ENCODE data around the gene BAD.
A peak's percentile ranks its signal among the peaks of the same experiment; 100 is the strongest.

BAD gene

DNA sequence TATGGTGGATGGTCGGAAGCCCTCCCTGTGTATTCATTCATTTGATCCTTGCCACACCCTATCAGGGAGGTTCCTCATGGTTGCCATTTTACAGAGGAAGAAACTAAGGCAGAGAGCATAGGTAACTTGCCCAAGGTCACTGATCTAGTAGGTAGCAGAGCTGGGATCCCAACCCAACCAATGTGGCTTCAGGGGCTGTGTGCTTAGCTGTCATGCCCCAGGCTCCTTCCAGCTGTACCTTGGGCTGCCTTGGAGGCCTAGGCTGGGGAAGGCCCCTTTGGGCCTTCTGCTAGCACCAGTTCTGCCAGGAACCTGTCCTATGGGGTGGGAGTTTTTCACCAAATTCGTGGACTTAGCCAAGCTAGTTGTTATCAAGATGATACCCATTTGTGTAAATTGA lies 8.6 kb downstream of the BAD start:
- DNase-seq (ENCODE audit: low read depth): no peak

DNA sequence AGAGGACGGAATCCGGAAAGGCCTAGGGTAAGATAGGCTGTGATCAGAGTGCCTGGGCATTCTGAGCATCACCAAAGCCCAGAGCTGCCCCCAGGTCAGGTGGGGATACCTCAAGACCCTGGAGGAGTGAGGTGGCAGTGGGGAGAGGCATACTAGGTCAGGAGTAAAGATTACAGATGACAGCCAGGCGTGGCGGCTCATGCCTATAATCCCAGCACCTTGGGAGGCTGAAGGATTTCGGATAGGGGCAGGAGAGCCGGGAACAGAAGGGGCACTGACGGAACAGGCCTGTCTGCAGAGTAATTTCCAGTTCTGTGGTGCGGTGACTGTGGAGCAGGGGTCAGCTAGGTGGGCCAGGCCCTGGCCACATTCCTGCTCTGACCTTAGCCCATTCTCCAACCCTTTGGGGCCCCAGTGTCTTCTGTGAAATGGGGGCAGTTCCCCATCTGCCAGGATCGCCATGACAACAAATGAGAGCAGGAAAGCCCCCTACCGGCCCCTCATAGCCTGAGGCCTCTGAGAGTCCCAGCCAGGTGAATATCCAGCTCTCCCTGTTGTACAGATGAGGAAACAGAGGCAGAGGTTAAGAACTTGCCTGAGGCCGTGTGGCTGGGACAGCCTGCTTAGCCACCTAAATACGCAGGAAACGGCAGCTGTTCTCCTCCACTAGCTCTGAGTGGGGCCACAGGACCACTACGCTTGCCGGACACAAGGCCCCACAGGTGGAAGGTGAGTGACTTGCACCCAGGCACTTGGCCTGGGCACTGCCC lies 9.2 kb downstream of the BAD start:
- no peak for DNase-seq (ENCODE audit: low read depth)

DNA sequence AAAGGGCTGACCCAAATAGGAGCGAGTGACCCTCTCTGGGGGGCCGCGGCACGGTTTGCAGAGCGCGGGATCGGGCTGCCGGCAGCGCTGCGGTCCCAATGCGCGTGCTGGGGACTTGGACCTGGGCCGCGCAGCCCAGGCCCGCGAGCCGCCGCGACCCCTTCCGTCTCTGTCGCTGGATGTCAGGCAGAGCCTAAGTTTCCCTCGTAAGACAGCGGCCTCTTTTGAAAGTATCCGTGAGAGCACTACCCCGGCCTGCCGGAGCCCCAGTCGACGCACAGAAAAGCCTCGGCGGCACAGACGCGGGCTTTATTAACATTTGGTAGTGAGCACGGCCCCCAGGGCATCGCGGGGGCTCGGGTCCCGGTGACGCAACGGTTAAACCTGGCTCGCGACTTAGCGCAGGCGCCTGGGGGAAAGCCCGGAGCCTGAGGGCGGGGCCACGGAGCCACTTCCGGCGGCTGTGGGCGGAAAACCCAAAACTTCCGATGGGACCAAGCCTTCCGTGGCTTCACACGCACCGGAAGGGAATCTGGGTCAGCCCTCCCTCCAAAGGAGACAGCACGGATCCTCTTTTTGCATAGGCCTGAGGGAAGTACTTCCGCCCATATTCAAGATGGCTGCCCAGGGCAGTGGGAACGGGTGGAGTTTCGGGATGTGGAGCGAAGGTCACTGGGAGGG lies 14.8 kb downstream of the BAD start:
- peak; percentile 100 for DNase-seq (ENCODE audit: low read depth)

DNA sequence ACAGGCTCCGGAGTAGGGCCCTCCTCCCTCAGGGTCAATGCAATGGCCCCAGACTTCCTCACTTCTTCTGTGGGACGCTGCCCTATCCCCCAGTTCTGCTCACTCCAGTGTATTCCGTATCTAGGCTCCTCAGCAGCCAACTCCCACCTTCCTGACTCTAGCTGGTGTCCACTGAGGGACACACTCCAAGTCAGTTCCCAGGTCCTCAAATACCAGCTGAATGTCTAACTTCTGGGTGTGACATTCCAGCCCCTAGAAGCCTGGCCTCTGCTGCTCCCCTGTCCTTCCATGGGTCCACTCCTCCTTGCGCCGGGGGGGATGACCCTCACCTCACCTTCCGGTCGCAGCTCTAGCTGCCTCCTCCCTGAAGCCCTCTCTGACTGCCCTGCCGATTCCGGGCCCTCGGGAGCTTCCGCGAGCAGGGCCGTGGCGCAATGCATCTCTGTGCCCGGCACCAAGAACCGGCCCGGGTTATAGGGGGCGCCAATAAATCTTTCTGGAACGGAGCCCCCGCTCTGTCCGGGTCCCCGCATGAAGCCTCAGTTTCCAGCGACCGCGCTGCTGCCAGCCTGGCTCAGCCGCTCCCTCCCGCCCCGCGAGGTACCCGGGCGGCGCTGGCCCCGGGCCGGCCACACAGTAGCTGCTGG lies 15.4 kb downstream of the BAD start:
- peak; percentile 63 for DNase-seq (ENCODE audit: low read depth)

DNA sequence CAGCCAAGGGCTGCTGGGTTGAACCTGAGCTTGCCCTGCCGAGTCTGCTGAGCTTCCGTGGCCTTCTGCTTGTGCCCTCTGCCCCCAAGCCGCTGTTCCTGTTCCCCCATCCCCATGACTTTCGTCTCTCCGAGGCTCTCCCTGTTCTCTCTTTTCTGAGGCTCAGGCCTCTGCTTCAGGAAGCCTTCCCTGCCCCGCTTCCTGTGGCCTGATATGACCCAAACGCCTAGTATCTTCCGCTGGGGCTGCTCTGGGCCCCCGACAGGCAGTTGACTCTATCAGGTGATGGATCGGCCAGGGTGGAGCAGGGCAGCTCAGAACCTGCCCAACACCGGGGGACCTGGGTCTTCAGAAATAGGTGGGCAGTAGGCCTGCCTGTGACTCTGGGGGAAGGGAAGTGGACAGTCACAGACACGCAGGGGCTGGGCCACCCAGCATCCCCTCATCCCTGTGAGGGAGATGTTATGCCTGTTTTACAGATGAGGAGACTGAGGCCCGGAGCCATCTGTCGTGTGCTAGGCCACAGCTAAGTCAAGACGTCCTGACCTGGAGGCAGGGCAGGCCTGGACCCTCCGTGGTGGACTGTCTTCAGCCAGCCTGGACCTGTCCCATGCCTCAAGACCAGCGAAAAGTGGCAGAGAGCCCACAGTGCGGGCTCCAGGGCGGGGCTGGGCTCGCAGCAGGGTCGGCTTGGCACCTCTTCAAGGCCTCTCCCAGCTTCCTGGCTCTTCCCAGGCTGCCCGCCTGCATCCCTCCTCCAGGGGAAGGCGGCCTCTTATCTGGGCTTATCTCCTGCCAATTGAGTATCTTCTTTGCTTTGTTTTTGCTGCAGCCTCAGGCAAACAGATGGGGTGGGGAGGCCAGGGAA lies 16.2 kb downstream of the BAD start:
- DNase-seq (ENCODE audit: low read depth): peak; percentile 48

DNA sequence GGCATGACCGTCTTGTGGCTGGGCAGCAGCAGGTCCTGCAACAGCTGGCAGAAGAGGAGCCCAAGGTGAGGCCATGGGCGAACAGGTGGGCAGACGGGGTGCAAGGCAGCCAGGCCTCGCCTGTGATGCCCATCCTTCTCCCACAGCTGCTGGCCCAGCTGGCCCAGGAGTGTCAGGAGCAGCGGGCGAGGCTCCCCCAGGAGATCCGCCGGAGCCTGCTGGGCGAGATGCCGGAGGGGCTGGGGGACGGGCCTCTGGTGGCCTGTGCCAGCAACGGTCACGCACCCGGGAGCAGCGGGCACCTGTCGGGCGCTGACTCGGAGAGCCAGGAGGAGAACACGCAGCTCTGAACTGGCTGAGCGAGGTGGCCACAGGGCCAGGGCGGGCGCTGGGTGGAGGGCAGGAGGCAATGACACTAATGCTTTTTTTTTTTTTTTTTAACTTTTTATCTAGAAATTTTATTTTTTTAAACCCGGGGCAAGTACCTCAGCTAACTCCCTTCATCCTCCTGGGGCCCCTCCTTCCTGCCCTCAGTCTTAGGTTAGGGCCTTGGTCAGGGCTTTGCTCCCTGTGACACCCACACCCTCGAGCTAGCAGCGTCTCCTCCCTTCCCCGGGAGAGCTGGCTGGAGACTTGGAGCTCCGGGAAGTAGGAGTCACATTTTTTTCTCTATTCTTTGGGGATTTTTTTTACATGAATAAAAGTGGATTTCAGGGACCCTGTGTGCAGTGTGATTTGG lies 17.1 kb downstream of the BAD start:
- no peak for DNase-seq (ENCODE audit: low read depth)

DNA sequence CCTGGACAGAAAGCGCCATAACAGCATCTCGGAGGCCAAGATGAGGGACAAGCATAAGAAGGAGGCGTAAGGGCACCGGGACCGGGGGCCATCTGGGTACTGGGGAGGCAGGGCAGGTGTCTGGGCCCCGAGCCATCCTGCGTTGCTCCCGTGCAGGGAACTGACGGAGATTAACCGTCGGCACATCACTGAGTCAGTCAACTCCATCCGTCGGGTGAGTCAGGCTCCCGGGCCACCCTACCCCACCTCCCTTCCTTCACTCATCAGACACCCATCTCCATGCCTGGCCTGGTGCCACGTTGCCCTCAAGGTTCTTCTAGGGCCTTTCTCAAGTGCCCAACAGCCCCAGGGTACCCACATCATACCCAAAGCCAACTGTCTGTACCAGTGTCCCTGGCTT lies 18.1 kb downstream of the BAD start:
- DNase-seq (ENCODE audit: low read depth): no peak

DNA sequence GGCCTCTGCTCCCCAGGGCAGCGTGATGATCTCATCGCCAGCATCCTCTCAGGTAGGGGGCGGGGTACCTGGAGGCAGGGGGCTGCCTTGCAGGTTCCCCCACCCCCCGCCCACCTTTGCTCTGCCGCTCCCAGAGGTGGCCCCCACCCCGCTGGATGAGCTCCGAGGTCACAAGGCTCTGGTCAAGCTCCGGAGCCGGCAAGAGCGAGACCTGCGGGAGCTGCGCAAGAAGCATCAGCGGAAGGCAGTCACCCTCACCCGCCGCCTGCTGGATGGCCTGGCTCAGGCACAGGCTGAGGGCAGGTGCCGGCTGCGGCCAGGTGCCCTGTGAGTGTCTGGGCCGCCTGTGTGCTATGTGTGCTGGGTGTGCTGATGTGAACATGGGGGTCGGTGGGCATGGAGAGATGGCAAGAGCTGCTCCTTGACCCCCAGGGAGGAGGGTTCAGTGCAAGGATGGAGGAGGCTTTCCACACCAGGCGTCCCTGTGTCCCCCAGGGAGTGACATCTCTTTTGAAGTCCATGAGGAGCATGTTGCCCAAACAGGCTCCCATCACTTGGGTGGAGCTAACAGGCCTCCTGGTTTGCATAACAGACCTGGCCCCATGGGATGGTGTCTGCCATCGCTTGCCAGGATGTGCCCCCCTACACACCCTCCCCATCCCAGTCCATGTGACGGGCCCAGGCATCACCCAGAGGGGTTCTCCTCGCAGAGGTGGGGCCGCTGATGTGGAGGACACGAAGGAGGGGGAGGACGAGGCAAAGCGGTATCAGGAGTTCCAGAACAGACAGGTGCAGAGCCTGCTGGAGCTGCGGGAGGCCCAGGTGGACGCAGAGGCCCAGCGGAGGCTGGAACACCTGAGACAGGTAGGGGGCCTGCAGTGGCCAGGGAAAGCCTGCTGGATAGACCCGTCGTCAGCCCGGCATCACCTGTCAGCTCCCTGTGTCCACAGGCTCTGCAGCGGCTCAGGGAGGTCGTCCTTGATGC lies 19.0 kb downstream of the BAD start:
- DNase-seq (ENCODE audit: low read depth): no peak

DNA sequence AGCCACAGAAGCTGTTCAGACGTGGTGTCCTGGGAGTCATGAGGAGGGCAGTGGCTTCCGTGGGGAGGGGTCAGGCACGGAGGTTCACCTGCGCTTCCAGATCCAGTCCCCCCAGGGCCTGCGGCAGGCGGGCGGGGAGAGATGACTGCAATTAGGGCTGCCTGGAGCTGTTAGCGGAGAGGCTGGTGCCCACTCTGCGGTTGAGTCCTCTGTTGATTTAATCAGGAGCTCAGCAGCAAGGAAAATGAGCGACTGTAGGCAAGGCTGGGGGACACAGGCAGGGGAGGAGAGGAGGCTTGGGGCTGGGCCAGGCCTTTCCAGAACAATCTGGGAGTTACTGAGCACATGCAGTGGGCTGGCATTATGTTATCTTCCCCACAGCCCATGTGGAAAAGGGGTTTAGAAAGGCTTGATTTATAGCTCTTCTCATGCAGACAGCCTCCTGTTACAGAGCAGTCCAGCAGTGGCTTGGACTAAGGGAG lies 20.1 kb downstream of the BAD start:
- DNase-seq (ENCODE audit: low read depth): no peak

DNA sequence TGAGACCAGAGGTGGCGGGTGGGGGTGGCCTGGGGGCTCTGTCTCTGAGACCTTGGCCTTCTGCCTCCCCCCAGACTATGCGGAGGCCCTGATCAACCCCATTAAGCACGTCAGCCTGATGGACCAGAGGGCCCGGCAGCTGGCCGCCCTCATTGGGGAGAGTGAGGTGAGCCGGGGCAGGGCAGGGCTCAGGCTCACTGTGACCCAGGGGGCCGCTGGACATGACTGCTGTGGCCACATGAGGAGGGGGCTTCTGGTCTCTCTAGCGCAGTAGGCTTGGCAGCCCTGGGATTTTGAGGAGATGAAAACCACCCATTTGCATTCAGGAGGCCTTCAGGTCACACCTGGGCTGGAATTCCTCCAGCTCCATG lies 20.5 kb downstream of the BAD start:
- no peak for DNase-seq (ENCODE audit: low read depth)

DNA sequence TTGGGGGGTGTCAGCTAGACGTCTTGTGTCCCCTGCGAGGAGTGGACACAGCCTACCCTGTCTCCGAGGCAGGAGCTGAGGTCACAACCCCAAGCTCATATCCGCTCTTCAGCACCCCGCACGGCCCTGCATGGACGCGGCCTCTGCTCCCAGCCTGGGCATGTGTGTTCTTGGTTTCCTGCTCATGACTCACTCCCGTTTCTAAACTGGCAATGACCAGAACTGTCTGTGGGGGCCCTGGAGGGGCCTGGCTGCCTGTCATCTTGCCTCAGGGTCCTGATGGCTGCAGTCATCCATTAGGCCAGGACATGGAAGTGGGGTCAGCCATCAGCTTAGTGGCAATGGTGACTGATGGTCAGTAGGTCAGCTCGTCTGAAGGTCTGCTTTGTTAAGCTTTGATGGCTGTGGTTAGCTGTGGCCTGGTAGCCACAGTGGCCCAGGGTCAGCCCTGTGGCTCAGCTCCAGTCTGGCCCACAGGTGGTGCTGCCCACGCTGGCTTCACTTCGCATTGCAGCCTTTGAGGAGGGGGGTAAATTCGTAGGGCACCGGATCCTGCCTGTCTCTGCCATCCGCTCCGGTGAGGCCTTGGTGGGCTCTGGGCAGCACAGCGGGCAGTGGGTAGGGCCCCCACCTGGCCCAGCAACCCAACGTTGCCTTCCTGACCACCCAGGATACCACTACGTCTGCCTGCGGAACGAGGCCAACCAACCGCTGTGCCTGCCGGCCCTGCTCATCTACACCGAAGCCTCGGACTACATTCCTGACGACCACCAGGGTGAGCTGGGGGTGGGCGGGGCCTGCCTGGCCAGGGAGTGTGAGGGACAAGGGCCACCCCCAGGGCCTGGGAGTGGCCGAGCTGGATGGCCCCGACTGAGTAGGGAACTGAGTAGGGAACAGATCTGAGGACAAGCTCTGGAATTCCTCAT lies 21.2 kb downstream of the BAD start:
- DNase-seq (ENCODE audit: low read depth): no peak

DNA sequence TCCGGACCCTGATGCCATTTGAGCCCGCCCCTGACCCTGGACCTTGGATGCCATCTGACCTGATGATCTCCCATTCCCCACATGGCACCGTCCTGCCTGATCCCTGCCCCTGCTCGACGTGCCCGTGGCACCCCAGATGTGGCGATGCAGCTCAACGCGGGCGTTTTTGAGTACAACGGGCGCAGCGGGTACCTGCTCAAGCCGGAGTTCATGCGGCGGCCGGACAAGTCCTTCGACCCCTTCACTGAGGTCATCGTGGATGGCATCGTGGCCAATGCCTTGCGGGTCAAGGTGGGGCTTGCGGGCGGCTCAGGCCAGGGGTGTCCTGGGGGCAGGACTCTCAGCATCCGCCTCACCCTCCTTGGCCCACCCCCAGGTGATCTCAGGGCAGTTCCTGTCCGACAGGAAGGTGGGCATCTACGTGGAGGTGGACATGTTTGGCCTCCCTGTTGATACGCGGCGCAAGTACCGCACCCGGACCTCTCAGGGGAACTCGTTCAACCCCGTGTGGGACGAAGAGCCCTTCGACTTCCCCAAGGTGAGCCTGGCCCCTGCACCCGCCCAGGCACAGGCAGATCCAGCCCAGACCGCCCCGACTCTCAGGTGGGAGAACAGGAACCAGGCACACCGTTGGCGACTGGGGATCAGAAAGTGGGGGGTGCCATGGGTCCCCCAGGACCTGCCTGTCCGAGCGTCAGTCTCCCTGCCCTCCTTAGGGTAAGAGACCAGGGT lies 22.0 kb downstream of the BAD start:
- no peak for DNase-seq (ENCODE audit: low read depth)

DNA sequence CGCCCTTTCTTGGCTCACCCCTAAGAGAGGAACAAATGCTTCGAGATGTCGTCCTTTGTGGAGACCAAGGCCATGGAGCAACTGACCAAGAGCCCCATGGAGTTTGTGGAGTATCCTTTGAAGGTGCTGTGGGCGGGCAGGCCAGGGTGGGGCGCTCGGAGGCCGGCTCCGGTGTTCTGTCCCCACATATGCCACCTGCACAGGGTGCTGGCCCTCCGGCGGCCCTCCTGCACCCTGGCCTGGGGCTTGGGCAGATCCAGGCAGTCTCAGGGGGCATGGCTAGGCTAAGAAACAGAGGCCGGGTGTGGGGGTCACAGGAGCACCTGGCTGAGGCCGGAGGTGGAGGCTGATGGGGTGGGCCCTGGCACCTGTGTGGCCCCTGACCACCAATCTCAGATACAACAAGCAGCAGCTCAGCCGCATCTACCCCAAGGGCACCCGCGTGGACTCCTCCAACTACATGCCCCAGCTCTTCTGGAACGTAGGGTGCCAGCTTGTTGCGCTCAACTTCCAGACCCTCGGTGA lies 22.8 kb downstream of the BAD start:
- no peak for DNase-seq (ENCODE audit: low read depth)

DNA sequence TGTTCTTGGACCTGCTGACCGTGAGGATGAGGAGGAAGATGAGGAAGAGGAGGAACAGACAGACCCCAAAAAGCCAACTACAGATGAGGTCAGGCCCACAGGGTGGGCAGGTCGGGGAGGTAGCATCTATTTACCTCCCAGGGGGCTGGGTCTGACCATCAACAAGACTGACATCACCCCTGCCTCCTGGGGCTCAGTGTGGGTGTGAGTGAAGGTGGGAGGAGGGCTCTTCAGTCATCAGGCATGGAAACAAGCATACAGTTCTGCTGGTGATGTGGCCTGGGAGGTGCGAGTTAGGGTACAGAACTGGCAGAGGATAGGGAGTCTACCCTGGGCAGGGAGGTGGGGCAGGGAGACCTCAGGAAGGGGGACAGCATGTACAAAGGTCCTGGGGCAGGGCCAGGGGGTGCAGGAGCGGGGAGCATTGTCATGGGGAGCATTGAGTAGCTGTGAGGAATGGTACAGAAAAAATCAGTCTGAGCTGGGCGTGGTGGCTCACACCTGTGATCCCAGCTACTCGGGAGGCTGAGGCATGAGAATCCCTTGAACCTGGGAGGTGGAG lies 24.2 kb downstream of the BAD start:
- DNase-seq (ENCODE audit: low read depth): no peak

DNA sequence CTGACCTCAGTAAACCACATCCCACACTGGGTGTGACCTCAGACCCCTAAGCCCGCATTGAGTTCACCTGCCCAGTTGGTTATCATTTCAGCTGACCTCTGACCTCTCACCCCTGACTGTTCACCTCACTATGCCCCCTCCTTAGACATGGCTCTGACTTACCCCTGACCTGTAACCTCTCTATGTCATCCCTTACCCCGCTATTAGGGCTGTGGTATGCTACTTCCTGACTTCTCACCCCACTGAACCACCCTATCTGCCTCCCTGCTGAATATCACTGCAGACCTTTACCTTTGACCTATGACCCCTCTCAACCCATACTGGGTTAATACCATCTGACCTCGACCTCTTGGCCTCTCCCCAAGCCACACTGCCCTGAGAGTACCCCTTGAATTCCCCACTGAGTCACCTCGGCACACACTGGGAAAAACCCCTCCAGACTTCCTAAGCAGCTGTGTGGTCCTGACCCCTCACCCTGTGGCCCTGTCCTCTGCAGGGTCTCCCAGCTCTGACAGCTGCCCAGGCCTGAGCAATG lies 24.9 kb downstream of the BAD start:
- no peak for DNase-seq (ENCODE audit: low read depth)

DNA sequence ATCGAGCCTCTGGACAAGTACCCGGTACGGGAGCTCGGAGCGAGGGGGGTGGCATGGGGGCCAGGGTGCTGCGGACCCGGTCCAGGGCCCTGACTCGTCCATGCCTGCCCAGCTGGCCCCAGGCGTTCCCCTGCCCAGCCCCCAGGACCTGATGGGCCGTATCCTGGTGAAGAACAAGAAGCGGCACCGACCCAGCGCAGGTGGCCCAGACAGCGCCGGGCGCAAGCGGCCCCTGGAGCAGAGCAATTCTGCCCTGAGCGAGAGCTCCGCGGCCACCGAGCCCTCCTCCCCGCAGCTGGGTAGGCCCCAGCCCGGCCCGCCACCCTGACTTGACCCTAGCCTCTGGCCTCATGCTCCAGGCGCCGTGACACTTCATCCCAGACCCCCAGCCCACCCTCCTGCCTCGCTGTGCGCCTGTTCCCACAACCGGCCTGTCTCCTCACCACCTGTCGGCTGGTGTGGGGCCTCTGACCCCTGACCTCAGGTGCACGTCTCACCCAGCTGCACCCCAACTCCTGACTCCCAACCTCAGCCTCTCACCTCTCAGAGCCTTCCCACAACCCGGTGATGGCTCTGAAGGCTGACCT lies 25.4 kb downstream of the BAD start:
- no peak for DNase-seq (ENCODE audit: low read depth)

DNA sequence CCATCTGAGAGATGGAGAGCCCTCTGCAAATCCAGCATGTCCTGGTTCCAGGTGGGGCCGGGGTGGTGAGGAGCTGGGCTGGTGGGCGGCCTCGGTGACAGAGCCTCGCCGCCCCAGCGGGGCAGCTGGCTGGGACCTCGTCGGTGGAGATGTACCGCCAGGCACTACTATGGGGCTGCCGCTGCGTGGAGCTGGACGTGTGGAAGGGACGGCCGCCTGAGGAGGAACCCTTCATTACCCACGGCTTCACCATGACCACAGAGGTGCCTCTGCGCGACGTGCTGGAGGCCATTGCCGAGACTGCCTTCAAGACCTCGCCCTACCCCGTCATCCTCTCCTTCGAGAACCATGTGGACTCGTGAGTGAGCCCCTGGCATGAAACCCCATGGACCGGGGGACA lies 26.1 kb downstream of the BAD start:
- no peak for DNase-seq (ENCODE audit: low read depth)
